ENCODE results near the gene TMEM201. TPM values are rescaled to one million over a fixed set of nuclear protein-coding genes. Genes with fewer than 3 reads are reported as not detected.
"Not testable (repeated sequence)": the region's sequence is repeated elsewhere in the genome, so short reads cannot be mapped to it uniquely, and the experiment has no call there.

Gene TMEM201
- polyA plus RNA-seq (ENCODE audit: insufficient read length in 4 of 4) = 10 to 100 TPM; 14.2 to 22.9 (median 15.6) TPM

- DNase-seq (ENCODE audit: low read depth in 4 of 4, low spot score in 3 of 4) = peak; percentile 78 to 89 (median 86)
Observed at GRCh38 chr1:9588551-9589143, at the start of gene TMEM201. TSS of gene TMEM201 (plus strand) at chr1:9588911. CDS start at chr1:9588931, 20 bp downstream.

GRCh38 chr1:9539165-9539828 is 49.4 kb upstream of the TMEM201 start, which contains the start of gene SLC25A33:
TSS of gene SLC25A33 (plus strand) at chr1:9539465. CDS start at chr1:9539692, 227 bp downstream.
- peak; percentile 95 to 96 (median 96) for DNase-seq (ENCODE audit: low read depth in 4 of 4, low spot score in 3 of 4)

GRCh38 chr1:9539829-9540550 is 48.7 kb upstream of the TMEM201 start:
- no peak for DNase-seq (ENCODE audit: low read depth in 4 of 4, low spot score in 3 of 4)

GRCh38 chr1:9542430-9542829 is 46.3 kb upstream of the TMEM201 start:
- DNase-seq (ENCODE audit: low read depth in 4 of 4, low spot score in 3 of 4) = peak in 1 of 4 donors; percentile 60

GRCh38 chr1:9544926-9545325 is 43.8 kb upstream of the TMEM201 start:
- no peak for DNase-seq (ENCODE audit: low read depth in 4 of 4, low spot score in 3 of 4)

GRCh38 chr1:9549955-9550546 is 38.7 kb upstream of the TMEM201 start:
- DNase-seq (ENCODE audit: low read depth in 4 of 4, low spot score in 3 of 4) = no peak

- no peak for DNase-seq (ENCODE audit: low read depth in 4 of 4, low spot score in 3 of 4)
Observed at GRCh38 chr1:9551984-9552383, 36.7 kb upstream of the TMEM201 start.

GRCh38 chr1:9553736-9554144 is 35.0 kb upstream of the TMEM201 start:
- DNase-seq (ENCODE audit: low read depth in 4 of 4, low spot score in 3 of 4) = no peak

GRCh38 chr1:9555942-9556341 is 32.8 kb upstream of the TMEM201 start:
- no peak for DNase-seq (ENCODE audit: low read depth in 4 of 4, low spot score in 3 of 4)

- no peak for DNase-seq (ENCODE audit: low read depth in 4 of 4, low spot score in 3 of 4)
Observed at GRCh38 chr1:9557624-9558023, 31.1 kb upstream of the TMEM201 start.

GRCh38 chr1:9558271-9558945 is 30.3 kb upstream of the TMEM201 start:
- DNase-seq (ENCODE audit: low read depth in 4 of 4, low spot score in 3 of 4) = no peak

GRCh38 chr1:9558946-9559545 is 29.7 kb upstream of the TMEM201 start:
- DNase-seq (ENCODE audit: low read depth in 4 of 4, low spot score in 3 of 4) = no peak

- no peak for DNase-seq (ENCODE audit: low read depth in 4 of 4, low spot score in 3 of 4)
Observed at GRCh38 chr1:9559673-9560072, 29.0 kb upstream of the TMEM201 start.

GRCh38 chr1:9560090-9560489 is 28.6 kb upstream of the TMEM201 start:
- not testable (repeated sequence) for DNase-seq (ENCODE audit: low read depth in 4 of 4, low spot score in 3 of 4)

- DNase-seq (ENCODE audit: low read depth in 4 of 4, low spot score in 3 of 4) = peak in 1 of 4 donors; percentile 62
Observed at GRCh38 chr1:9561429-9561828, 27.3 kb upstream of the TMEM201 start.

GRCh38 chr1:9569267-9569666 is 19.4 kb upstream of the TMEM201 start:
- no peak for DNase-seq (ENCODE audit: low read depth in 4 of 4, low spot score in 3 of 4)

GRCh38 chr1:9570886-9571529 is 17.7 kb upstream of the TMEM201 start:
- not testable (repeated sequence) for DNase-seq (ENCODE audit: low read depth in 4 of 4, low spot score in 3 of 4)

GRCh38 chr1:9573723-9574122 is 15.0 kb upstream of the TMEM201 start:
- DNase-seq (ENCODE audit: low read depth in 4 of 4, low spot score in 3 of 4) = no peak

GRCh38 chr1:9575486-9575885 is 13.2 kb upstream of the TMEM201 start:
- no peak for DNase-seq (ENCODE audit: low read depth in 4 of 4, low spot score in 3 of 4)

GRCh38 chr1:9576903-9577302 is 11.8 kb upstream of the TMEM201 start:
- no peak for DNase-seq (ENCODE audit: low read depth in 4 of 4, low spot score in 3 of 4)

Measured in left renal pelvis (tissue), 4 donors.